Keratinocyte (primary cell): ENCODE data around the gene PTDSS2.

Experiments used
- CTCF ChIP-seq, 3 experiments: IDR thresholded peaks in 1 of 3; conservative IDR thresholded peaks in 1 of 3; optimal IDR thresholded peaks in 1 of 3; 2 replicates in 2 of 3; 3 replicates in 1 of 3; pipeline versions ENCODE3 to v1.5.1; 2011; ENCODE audit warnings: low read length in 3 of 3, mild to moderate bottlenecking in 3 of 3, moderate library complexity in 2 of 3, control low read depth in 1 of 3, inconsistent platforms in 1 of 3; ENCODE audit not compliant: insufficient read depth in 2 of 3; ENCODE audit errors: extremely low read depth in 1 of 3
- EZH2 ChIP-seq: IDR thresholded peaks from one replicate; pipeline ENCODE4 v1.6.1; 2012; ENCODE audit warnings: inconsistent platforms, mild to moderate bottlenecking, low read length, moderate library complexity

GRCh38 chr11:532527-532985 is 82.5 kb downstream of the PTDSS2 start:
- TF ChIP-seq CTCF (optimal IDR thresholded peaks at IDR 0.05 in 1 of 3, IDR thresholded peaks at IDR 0.05 in 1 of 3, conservative IDR thresholded peaks at IDR 0.05 in 1 of 3; ENCODE audit: extremely low read depth in 1 of 3, insufficient read depth in 2 of 3, low read length in 3 of 3) (no peak), EZH2 (no peak)
